Kidney glomerular epithelial cell (primary cell): ENCODE results near the gene NMRK1.

ENCODE experiments used
- DNase-seq: peaks from one replicate; lab custom pipeline; 2025; lab: John Stamatoyannopoulos, UW

The NMRK1 gene

GRCh38 chr9:75061169-75061568, 26.8 kb downstream of the NMRK1 start:
- DNase-seq, result no peak

- DNase-seq, result no peak
Observed at GRCh38 chr9:75054368-75055001, 33.5 kb downstream of the NMRK1 start.

GRCh38 chr9:75053869-75054268, 34.1 kb downstream of the NMRK1 start:
- no peak for DNase-seq

GRCh38 chr9:75051285-75051684, 36.7 kb downstream of the NMRK1 start:
- no peak for DNase-seq

GRCh38 chr9:75047506-75047905, 40.4 kb downstream of the NMRK1 start:
- DNase-seq, result no peak

GRCh38 chr9:75046725-75047345, 41.1 kb downstream of the NMRK1 start:
- DNase-seq, result no peak

GRCh38 chr9:75041041-75041440, 46.9 kb downstream of the NMRK1 start:
- DNase-seq, result no peak

- no peak for DNase-seq
Observed at GRCh38 chr9:75039801-75040200, 48.2 kb downstream of the NMRK1 start.

- no peak for DNase-seq
Observed at GRCh38 chr9:75039009-75039408, 48.9 kb downstream of the NMRK1 start.

GRCh38 chr9:75036793-75037192, 51.2 kb downstream of the NMRK1 start:
- DNase-seq, result no peak

GRCh38 chr9:75033791-75034473, 54.0 kb downstream of the NMRK1 start:
- peak; percentile 10 for DNase-seq

- no peak for DNase-seq
Observed at GRCh38 chr9:75027187-75028107, 60.5 kb downstream of the NMRK1 start.

GRCh38 chr9:75023846-75024245, 64.1 kb downstream of the NMRK1 start:
- no peak for DNase-seq

GRCh38 chr9:75019654-75020053, 68.3 kb downstream of the NMRK1 start:
- no peak for DNase-seq

- no peak for DNase-seq
Observed at GRCh38 chr9:75019022-75019421, 68.9 kb downstream of the NMRK1 start.

- no peak for DNase-seq
Observed at GRCh38 chr9:75017378-75017777, 70.6 kb downstream of the NMRK1 start.

- no peak for DNase-seq
Observed at GRCh38 chr9:75013735-75014134, 74.2 kb downstream of the NMRK1 start.
